WI38 (cell line): ENCODE data around the gene TRIM38.

Experiments used
- H3K4me3 ChIP-seq: 2 replicates; pipeline ENCODE4 v1.5.1; 2011; ENCODE audit warnings: low read depth, mild to moderate bottlenecking, control low read depth, low read length
- CTCF ChIP-seq: IDR thresholded peaks from 2 replicates; pipeline ENCODE4 v1.5.1; 2012; ENCODE audit warnings: low read depth, mild to moderate bottlenecking, control low read depth, low read length

The TRIM38 gene

GRCh38 chr6:25952535-25952934 is 10.1 kb upstream of the TRIM38 start:
- no peak for TF ChIP-seq CTCF
- H3K4me3 ChIP-seq = no peak overlapping the region

GRCh38 chr6:25953733-25954132 is 8.9 kb upstream of the TRIM38 start:
- H3K4me3 ChIP-seq = no peak overlapping the region
- TF ChIP-seq CTCF = no peak

GRCh38 chr6:25954756-25955155 is 7.8 kb upstream of the TRIM38 start:
- no peak overlapping the region for H3K4me3 ChIP-seq
- no peak for TF ChIP-seq CTCF

GRCh38 chr6:25956226-25956625 is 6.4 kb upstream of the TRIM38 start:
- TF ChIP-seq CTCF = no peak
- H3K4me3 ChIP-seq = no peak overlapping the region

- H3K4me3 ChIP-seq = no peak overlapping the region
- TF ChIP-seq CTCF = no peak
Observed at GRCh38 chr6:25958700-25959162, 3.9 kb upstream of the TRIM38 start.

GRCh38 chr6:25959890-25960536 is 2.6 kb upstream of the TRIM38 start:
- H3K4me3 ChIP-seq = no peak overlapping the region
- TF ChIP-seq CTCF = no peak

GRCh38 chr6:25960734-25961133 is 1.9 kb upstream of the TRIM38 start:
- no peak for TF ChIP-seq CTCF
- H3K4me3 ChIP-seq = no peak overlapping the region
